Cardiac septum (tissue), 1 donor: ENCODE measurements around the gene TMEM82. TPM values are rescaled to one million over a fixed set of nuclear protein-coding genes. Genes with fewer than 3 reads are reported as not detected.

Experiments used
- DNase-seq: peaks from one replicate; pipeline ENCODE4 v3.0.0-alpha.2; 2020; ENCODE audit warnings: low spot score
- intact Hi-C: fragments of 100-400 bp; cut with DNase I; formaldehyde crosslinking; loops from one replicate; pipeline ENCODE4 v1.14.0; 2022
- total RNA-seq: library from RNA; stranded (reverse); fragmentation: NEBNext Ultra II Directional; extraction: Animal tissue kit (Norgen Biotek cat#: 25700); gene quantifications from one replicate; pipeline ENCODE4 v1.2.1, GENCODE V29; 2021
- donor health status: DM: no; HTN: no; CAD: no.

Gene TMEM82
- total RNA-seq, 1 donor from 2014 or later, result not detected

DNA sequence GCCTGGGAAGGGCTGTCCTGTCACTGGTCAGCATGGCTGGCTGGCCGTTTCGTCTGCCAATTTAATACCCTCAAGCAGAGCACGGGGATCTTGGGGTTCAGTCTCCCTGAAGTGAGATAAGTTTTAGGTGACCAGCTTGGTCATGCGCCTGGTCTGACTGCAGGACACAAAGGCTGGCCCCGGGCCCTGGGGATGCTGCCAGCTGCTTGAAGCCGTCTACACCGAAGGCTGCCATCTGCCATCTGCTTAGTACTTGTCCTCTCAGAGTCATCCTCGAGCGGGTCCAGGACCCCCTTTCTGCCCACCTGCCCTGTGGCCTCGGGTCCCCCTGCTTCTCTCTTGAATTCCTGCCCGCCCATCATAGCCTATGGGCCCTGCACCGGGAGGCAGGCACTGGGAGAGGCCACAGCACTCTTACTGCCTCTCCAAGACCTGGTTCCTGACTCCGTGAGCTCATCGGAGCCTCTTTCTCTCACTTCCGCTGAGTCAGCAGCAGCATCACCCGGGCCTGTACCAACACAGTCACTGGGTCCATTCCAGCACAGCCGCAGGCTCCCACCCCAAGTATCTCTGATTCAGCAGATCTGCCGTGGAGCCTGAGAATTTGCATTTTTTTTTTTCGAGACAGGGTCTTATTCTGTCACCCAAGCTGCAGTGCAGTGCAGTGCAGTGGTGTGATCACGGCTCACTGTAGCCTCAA lies 23.3 kb downstream of the TMEM82 start:
- intact Hi-C loops, result no loop called here
- DNase-seq, result no peak

- intact Hi-C loops, result no loop called here
- DNase-seq, result no peak
Observed at GRCh38 chr1:15767941-15768340, 25.6 kb downstream of the TMEM82 start.

DNA sequence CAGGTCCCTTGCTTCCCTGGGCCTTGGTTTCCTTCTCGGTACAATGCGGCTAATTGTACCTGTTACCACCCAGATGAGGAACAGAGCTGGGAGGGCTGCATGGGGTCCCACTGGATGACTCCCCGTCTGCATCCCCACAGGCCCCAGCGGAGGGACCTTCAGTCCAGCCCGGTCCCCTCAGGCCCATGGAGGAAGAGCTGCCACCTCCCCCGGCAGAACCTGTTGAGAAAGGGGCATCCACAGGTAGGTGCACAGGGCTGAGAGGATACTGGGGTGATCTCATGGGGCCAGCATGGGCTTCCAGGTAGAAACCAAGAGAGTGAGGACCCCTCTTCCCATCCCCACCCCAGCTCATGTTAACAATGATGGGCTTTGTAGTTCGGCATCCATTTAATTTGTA lies 26.1 kb downstream of the TMEM82 start:
- DNase-seq, result no peak
- intact Hi-C loops, result no loop called here

DNA sequence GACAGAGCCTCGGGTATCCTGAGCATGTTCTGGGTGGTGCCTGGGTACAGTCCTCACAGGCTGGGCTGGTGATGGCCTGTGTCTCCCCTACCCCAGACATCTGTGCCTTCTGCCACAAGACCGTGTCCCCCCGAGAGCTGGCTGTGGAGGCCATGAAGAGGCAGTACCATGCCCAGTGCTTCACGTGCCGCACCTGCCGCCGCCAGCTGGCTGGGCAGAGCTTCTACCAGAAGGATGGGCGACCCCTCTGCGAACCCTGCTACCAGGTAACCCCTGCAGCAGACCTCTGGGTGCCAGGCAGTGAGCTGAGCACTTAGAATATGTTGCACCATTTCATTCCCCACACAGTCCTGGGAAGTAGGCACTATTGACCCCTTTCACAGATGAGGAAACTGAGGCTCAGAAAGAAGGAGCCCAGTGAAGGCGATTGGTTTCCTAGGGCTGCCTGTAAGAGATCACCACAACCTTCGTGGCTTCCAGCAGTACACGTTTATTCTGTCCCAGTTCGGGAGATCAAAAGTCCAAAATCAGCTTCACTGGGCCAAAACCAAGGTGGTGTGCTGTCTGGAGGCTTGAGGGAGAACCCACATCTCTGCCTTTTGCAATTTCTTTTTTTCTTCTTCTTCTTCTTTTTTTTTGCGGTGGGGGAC lies 28.1 kb downstream of the TMEM82 start:
- intact Hi-C loops, result no loop called here
- no peak for DNase-seq

GRCh38 chr1:15771836-15772515 lies 29.7 kb downstream of the TMEM82 start:
- intact Hi-C loops, result no loop called here

GRCh38 chr1:15775706-15776105 lies 33.4 kb downstream of the TMEM82 start:
- DNase-seq, result no peak
- intact Hi-C loops, result no loop called here

More at GRCh38 chr1:15771836-15772515, 29.7 kb downstream of the TMEM82 start:
- DNase-seq, result no peak

- DNase-seq, result no peak
- intact Hi-C loops, result no loop called here
Observed at GRCh38 chr1:15777909-15778707, 35.8 kb downstream of the TMEM82 start.

DNA sequence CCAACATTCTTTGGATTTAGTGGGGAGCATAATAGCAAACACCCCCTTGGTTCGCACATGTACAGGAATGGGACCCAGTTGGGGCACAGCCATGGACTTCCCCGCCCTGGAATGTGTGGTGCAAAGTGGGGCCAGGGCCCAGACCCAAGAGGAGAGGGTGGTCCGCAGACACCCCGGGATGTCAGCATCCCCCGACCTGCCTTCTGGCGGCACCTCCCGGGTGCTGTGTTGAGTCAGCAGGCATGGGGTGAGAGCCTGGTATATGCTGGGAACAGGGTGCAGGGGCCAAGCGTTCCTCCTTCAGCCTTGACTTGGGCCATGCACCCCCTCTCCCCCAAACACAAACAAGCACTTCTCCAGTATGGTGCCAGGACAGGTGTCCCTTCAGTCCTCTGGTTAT lies 43.4 kb downstream of the TMEM82 start:
- no peak for DNase-seq
- intact Hi-C loops, result no loop called here

- no peak for DNase-seq
Observed at GRCh38 chr1:15786581-15786980, 44.3 kb downstream of the TMEM82 start.

GRCh38 chr1:15788624-15789301 lies 46.5 kb downstream of the TMEM82 start:
- no peak for DNase-seq
- intact Hi-C loops, result no loop called here

More at GRCh38 chr1:15786581-15786980, 44.3 kb downstream of the TMEM82 start:
- intact Hi-C loops, result no loop called here

DNA sequence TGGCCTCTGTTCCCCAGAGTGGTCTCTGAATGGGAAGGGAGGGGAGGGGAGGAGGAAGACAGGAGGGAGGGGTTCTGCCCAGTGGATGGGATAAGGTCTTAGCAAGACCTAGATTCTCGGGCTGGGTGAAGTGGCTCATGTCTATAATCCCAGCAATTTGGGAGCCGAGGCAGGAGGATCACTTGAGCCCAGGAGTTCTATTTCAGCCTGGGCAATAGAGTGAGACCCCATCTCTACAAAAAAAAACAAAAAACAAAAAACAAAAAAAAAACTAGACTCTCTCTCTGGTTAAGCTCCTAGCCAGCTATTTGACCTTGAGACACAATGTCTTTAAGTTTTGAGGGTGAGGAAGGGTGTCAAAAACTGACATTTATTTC lies 53.8 kb downstream of the TMEM82 start:
- intact Hi-C loops, result loop anchor here (5.0 kb wide), 1 partner anchor 256 kb away; no protein-coding TSS in a partner anchor

More for the DNA sequence above, 53.8 kb downstream of the TMEM82 start:
- DNase-seq, result no peak

Other genes with a start within 250 kb of the TMEM82 start
- 10.6 TPM for gene CASP9, start 218.3 kb upstream of the TMEM82 start, total RNA-seq
- gene DNAJC16, start 215.7 kb upstream of the TMEM82 start, total RNA-seq, result 11.0 TPM
- gene AGMAT, start 157.4 kb upstream of the TMEM82 start, total RNA-seq, result 0.11 TPM
- gene DDI2, start 125.0 kb upstream of the TMEM82 start, total RNA-seq, result 23.7 TPM
- 93.1 TPM for gene PLEKHM2, start 58.2 kb upstream of the TMEM82 start, total RNA-seq
- 2.9 TPM for gene SLC25A34, start 6.2 kb upstream of the TMEM82 start, total RNA-seq
- 40.6 TPM for gene FBLIM1, start 16.3 kb downstream of the TMEM82 start, total RNA-seq
- 4.9 TPM for gene UQCRHL, start 65.2 kb downstream of the TMEM82 start, total RNA-seq
- gene SPEN, start 105.2 kb downstream of the TMEM82 start, total RNA-seq, result 37.8 TPM
- gene ZBTB17, start 233.6 kb downstream of the TMEM82 start, total RNA-seq, result 24.9 TPM